Tibial nerve (tissue), 4 donors: ENCODE results near the gene NYAP2.

Experiments
- EP300 ChIP-seq, 2 donors: sonication (generic); formaldehyde crosslinking; IDR thresholded peaks; one replicate each; pipeline ENCODE4 v1.6.1; 2017; ENCODE audit warnings: antibody characterized with exemption in 2 of 2, mild to moderate bottlenecking in 1 of 2
- POLR2A ChIP-seq, 2 donors: fragments of 450-650 bp; IDR thresholded peaks; one replicate each; pipeline ENCODE4 v1.6.1; 2017; ENCODE audit warnings: antibody characterized with exemption in 2 of 2, mild to moderate bottlenecking in 2 of 2, moderate library complexity in 2 of 2
- TF ChIP-seq, protein P1 (sequence below), 5 experiments: fragments of 200-600 bp in 3 of 5; fragments of 450-650 bp in 2 of 5; sonication (generic) in 3 of 5; IDR thresholded peaks; one replicate each; pipeline ENCODE4 v1.5.1; 2016 to 2019; ENCODE audit warnings: antibody characterized with exemption in 5 of 5, mild to moderate bottlenecking in 3 of 5, moderate library complexity in 2 of 5

DNA sequence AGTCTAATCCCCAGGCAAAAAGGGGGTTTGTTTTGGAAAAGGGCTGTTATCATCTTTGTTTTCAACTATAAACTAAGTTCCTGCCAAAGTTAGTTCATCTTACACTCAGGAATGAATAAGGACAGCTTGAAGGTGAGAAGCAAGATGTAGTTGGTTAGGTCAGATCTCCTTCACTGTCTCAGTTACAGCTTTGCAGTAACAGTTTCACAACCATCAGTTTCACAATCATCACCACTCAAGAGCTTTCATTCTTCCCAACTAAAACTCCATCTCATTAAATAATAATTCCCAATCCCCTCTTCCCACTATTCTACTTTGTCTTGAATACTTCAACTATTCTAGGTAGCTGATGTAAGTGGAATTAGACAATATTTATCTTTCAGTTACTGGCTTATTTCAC lies 200.9 kb downstream of the NYAP2 start:
- TF ChIP-seq POLR2A (IDR thresholded peaks at IDR 0.05) (no peak), EP300 (IDR thresholded peaks at IDR 0.05) (no peak)
- TF ChIP-seq, protein P1, sequence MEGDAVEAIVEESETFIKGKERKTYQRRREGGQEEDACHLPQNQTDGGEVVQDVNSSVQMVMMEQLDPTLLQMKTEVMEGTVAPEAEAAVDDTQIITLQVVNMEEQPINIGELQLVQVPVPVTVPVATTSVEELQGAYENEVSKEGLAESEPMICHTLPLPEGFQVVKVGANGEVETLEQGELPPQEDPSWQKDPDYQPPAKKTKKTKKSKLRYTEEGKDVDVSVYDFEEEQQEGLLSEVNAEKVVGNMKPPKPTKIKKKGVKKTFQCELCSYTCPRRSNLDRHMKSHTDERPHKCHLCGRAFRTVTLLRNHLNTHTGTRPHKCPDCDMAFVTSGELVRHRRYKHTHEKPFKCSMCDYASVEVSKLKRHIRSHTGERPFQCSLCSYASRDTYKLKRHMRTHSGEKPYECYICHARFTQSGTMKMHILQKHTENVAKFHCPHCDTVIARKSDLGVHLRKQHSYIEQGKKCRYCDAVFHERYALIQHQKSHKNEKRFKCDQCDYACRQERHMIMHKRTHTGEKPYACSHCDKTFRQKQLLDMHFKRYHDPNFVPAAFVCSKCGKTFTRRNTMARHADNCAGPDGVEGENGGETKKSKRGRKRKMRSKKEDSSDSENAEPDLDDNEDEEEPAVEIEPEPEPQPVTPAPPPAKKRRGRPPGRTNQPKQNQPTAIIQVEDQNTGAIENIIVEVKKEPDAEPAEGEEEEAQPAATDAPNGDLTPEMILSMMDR (IDR thresholded peaks at IDR 0.05): no peak
